OCI-M2 (cell line): ENCODE results near the gene NPAS2.

Experiments
- DNase-seq: peaks from one replicate; lab custom pipeline; 2025; ENCODE audit not compliant: unreplicated experiment; lab: John Stamatoyannopoulos, UW

Gene NPAS2

DNA sequence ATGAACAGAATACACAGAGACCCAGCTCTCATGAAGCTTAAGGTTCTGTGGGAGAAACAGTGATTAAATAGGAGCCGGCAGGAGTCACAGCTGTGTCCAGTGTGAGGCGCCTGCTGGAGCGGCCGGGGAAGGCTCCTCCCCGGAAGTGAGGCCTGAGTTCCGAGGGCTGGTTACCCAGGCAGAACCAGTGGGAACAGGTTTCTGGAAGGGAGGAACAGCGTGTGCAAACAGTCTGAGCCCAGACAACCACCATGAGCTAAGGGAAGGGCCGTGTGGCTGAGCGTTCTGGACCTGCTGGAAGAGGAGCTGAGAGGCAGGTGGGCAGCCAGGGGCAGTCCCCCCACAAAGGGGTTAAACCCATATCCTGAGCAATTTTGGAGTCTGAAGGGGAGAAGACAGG, 26.0 kb upstream of the NPAS2 start:
- no peak for DNase-seq

GRCh38 chr2:100796499-100797100, 23.3 kb upstream of the NPAS2 start:
- DNase-seq = no peak

- DNase-seq = no peak
Observed at GRCh38 chr2:100799686-100800085, 20.3 kb upstream of the NPAS2 start.

DNA sequence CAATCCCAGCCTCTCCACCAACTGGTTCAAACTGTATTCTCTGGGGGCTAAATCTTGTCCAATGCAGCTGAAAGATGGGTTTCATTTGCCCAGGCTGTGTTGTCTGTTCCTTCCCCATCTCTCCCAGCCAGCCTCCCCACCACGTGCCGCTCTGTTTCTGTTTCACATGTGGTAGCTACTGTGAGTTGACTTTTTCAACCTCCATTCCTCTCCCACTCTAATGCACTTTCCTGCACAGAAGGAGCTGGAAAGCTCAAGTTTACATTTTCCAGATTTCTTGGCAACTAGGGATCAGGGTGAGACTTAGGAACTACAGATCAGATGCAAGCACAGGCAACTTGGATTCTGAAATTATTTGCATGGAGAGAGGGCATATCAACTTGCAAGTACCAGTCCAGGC, 19.0 kb upstream of the NPAS2 start:
- DNase-seq = no peak

GRCh38 chr2:100801402-100801801, 18.5 kb upstream of the NPAS2 start:
- no peak for DNase-seq

DNA sequence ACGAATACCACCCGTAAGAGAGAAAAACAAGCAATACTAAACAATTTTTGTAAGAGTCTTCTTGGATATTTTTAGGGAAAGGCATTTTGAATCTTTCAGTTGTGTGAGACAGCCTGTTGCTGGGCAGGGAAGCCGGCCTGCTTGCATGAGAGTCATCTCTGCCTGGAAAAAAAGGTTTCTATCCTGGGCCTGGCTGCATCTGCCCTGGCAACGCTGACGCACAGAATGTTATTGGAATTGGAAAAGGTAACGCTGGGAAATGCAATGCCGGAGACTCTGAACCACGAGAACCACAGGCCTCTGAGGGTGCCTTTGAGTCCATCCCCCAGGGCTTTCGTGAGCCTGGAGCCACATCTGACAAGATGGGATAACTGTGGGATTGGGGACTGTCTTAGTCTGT, 17.9 kb upstream of the NPAS2 start:
- DNase-seq = no peak

- DNase-seq = no peak
Observed at GRCh38 chr2:100803334-100803733, 16.6 kb upstream of the NPAS2 start.

DNA sequence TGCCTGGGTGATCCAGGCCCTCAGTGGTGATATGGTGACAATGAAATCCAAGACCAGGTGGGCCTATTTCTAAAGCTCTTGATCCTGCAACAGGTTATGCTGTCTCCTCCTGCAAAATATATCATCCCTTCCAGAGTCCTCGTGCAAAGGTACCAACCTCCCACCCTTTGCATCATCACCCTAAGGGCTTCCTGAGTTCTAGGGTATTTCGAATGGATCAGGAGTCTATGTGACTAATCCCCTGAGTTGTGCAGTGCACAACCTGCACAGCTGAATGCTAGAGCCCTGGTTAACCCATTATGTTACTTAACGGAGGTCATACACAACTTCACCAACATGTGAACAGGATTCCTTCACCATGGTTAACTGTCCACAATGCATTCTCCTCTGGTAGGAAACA, 13.4 kb upstream of the NPAS2 start:
- DNase-seq = no peak

- DNase-seq = no peak
Observed at GRCh38 chr2:100807707-100808106, 12.2 kb upstream of the NPAS2 start.

- no peak for DNase-seq
Observed at GRCh38 chr2:100808582-100808981, 11.4 kb upstream of the NPAS2 start.

- DNase-seq = no peak
Observed at GRCh38 chr2:100809506-100809905, 10.4 kb upstream of the NPAS2 start.

- DNase-seq = no peak
Observed at GRCh38 chr2:100810603-100811145, 9.3 kb upstream of the NPAS2 start.

GRCh38 chr2:100812116-100812515, 7.8 kb upstream of the NPAS2 start:
- DNase-seq = no peak

DNA sequence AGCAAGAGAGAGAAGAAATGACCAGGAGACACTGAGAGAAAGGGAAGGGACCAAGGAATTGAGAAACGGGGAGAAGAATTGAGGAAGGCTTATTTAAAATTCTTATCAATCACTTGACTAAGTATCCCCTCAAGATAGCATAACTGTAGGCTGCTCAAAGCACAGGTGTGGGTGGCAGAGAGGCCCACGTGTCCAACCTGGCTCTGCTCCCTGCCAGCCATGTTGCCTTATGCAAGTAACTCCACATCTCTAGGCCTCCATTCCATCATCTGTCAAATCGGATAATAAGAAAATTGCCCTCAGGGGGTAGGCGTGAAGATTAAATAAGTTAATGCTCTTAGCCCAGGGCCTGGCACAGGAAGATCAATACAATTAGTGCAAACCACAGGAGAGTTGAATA, 7.4 kb upstream of the NPAS2 start:
- DNase-seq = no peak

DNA sequence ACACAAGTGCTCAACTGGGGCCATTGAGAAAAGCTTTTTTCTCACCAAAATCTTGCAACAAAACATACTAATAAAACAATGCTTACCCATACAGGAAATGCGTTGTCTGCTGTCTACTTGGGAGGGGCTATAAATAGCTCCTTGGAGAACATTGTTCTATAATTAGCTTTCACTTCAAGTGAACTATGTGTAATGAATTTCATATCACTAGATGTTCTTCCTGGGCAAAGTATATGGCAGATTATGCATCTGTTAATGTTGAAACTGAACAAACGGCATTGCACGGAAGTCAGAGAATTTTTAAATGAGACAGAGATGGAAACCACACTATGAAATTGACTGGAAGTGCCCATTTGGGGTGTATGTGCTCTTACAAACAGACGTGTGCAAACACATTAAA, 6.4 kb upstream of the NPAS2 start:
- no peak for DNase-seq

GRCh38 chr2:100814043-100814442, 5.9 kb upstream of the NPAS2 start:
- DNase-seq = no peak

DNA sequence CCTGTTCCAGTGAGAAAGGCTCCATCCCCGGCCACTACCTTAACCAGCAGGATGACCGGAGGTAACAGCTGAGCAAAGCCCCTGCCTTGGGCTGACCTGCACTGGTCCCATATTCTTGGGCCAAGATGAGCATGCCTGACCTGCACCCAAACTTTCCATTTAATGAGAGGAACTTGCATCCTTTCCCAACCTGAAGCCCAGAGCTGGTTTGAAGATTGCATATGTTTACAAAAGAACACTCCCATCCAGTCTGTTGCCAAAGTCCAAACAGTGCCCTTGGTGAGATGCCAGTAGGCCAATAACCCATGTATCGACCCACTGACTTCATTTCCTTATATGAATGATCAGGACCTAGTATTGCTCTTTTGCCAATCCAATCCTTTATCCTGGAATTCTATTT, 5.5 kb upstream of the NPAS2 start:
- no peak for DNase-seq

DNA sequence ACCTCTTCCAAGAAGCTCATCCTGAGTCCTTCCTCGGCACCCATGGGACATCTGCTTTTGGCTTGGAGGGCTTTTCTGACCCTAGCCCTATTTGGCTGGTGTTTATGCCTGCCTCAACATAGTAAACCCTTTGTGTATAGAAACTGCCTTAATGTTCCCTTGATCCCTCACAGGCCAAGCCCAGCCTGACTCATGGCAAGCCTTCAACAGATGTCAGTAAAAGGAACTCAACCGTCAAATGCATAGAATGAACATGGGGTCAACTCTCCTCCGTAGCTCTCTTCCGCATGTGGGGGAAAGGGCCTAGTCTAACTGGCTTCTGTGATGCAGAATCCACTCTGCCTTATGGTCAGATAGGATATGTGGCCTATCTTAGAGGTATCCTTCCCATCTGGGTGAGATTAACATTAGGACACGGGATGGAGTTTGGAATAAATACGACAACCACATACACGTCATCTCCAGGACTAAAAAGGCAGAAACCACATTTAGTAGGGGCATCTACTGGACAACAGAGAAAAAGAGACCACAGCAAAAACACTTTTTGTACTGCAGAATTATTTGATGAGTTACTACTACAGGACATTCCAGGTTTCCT, 2.5 kb upstream of the NPAS2 start:
- no peak for DNase-seq

- DNase-seq = no peak
Observed at GRCh38 chr2:100818003-100818605, 1.8 kb upstream of the NPAS2 start.

GRCh38 chr2:100818606-100819369, 1.2 kb upstream of the NPAS2 start:
- no peak for DNase-seq

DNA sequence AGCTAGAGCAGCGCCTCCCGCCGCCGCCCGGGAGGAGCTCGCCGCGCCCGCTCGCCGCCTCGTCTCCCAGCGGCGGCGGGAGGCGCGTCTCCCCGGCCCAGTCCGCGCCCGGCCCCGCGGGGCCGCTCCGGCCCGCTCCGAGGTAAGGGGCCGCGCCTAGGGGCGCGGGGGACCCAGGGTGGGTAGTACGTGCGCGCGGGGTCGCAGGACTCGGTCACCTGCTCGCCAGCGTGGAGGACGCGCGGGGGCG, 259 bp downstream of the NPAS2 start:
- no peak for DNase-seq
